Mesodermal cell (in vitro differentiated cells): Measurements from ENCODE around the gene ERN1.

ENCODE experiments used
- H3K27ac ChIP-seq: 2 replicates; pipeline ENCODE4 v1.7.0; 2013; ENCODE audit warnings: mild to moderate bottlenecking, low read depth, low read length, moderate library complexity; ENCODE audit not compliant: severe bottlenecking
- H3K36me3 ChIP-seq: 2 replicates; pipeline ENCODE4 v1.7.1; 2013; ENCODE audit warnings: mild to moderate bottlenecking, low read length, moderate library complexity; ENCODE audit not compliant: control insufficient read depth, insufficient read depth
- H3K4me1 ChIP-seq: one replicate; pipeline ENCODE4 v1.7.1; 2013; ENCODE audit warnings: mild to moderate bottlenecking, low read length; ENCODE audit not compliant: insufficient read depth, control insufficient read depth, poor library complexity, severe bottlenecking
- H3K4me3 ChIP-seq: 2 replicates; pipeline ENCODE4 v1.7.0; 2013; ENCODE audit warnings: low read length, control low read depth, mild to moderate bottlenecking; ENCODE audit not compliant: insufficient read depth, poor library complexity, severe bottlenecking; ENCODE audit errors: extremely low read depth
- H3K9me3 ChIP-seq: 2 replicates; pipeline ENCODE4 v1.7.1; 2013; ENCODE audit warnings: mild to moderate bottlenecking, low read length, moderate library complexity; ENCODE audit not compliant: control insufficient read depth
- WGBS, 2 experiments: methylation state at CpG; one replicate each; pipeline ENCODE4 v1.1.5; 2013; ENCODE audit warnings: missing lambda C conversion rate in 2 of 2; ENCODE audit not compliant: insufficient coverage in 2 of 2; 5-methylcytosine and 5-hydroxymethylcytosine counted together

The ERN1 gene

DNA sequence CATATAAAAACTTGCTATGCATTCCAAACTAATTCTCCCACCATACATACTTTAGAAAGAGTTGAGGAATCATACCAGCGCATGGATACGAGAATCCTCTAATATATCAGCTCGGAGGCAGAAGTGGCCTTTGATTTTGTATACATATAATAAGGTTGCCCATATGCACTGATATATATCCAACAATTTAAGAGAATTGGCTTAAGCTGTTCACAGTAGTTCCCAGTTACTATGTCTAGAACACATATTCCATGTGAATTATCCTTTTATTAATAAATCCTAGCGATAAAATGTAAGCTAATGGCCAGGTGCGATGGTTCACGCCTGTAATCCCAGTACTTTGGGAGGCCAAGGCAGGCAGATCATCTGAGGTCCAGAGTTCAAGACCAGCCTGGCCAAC, 19.3 kb upstream of the ERN1 start:
- Histone ChIP-seq H3K27ac (no peak overlapping the region), H3K9me3 (no peaks in the 10 kb centered on the region), H3K4me3 (no peak overlapping the region), H3K36me3 (peaks cover 36% of the 10 kb centered on the region), H3K4me1 (peaks cover 3% of the 10 kb centered on the region)
- 90% methylated on average over 2 of the region's 6 CpGs; no CpG with 5 or more reads in 1 of the 2 experiments for WGBS, 2 experiments

DNA sequence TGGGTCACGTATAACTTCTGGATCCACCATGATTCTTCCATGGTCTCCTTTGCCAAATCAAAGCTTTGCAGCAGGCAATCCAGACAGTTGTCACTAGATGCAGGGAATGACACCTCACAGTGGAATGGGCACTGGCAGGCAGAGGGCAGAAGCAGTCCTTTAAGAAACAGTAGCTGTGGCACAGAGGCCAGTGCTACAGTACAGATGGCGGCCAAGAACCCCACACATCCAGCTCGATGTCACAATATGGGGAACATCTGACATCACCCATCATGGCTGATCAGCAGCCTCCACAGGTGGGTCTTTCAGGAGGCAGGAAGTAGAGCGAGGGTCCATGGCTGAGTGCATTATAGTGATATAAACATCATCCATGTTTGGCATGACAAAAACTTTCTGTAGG, 18.8 kb upstream of the ERN1 start:
- Histone ChIP-seq H3K27ac (no peak overlapping the region), H3K4me3 (no peak overlapping the region), H3K4me1 (peaks cover 3% of the 10 kb centered on the region), H3K9me3 (no peaks in the 10 kb centered on the region), H3K36me3 (peaks cover 36% of the 10 kb centered on the region)
- WGBS, 2 experiments: 91 to 100% methylated on average over 3 to 4 of the region's 4 CpGs

GRCh38 chr17:64148017-64148631, 18.2 kb upstream of the ERN1 start:
- H3K4me1 ChIP-seq: peaks cover 3% of the 10 kb centered on the region
- H3K4me3 ChIP-seq: no peak overlapping the region
- 83 to 95% methylated on average over 4 to 6 of the region's 8 CpGs for WGBS, 2 experiments
- H3K36me3 ChIP-seq: peaks cover 36% of the 10 kb centered on the region
- H3K9me3 ChIP-seq: no peaks in the 10 kb centered on the region
- H3K27ac ChIP-seq: peak overlapping the region; percentile 8

GRCh38 chr17:64147110-64148016, 17.4 kb upstream of the ERN1 start:
- peaks cover 3% of the 10 kb centered on the region for H3K4me1 ChIP-seq
- peak overlapping the region; percentile 91 for H3K27ac ChIP-seq
- H3K36me3 ChIP-seq: peaks cover 32% of the 10 kb centered on the region
- peak overlapping the region; percentile 81 for H3K4me3 ChIP-seq
- 55 to 58% methylated on average over 4 to 8 of the region's 15 CpGs for WGBS, 2 experiments
- no peaks in the 10 kb centered on the region for H3K9me3 ChIP-seq

DNA sequence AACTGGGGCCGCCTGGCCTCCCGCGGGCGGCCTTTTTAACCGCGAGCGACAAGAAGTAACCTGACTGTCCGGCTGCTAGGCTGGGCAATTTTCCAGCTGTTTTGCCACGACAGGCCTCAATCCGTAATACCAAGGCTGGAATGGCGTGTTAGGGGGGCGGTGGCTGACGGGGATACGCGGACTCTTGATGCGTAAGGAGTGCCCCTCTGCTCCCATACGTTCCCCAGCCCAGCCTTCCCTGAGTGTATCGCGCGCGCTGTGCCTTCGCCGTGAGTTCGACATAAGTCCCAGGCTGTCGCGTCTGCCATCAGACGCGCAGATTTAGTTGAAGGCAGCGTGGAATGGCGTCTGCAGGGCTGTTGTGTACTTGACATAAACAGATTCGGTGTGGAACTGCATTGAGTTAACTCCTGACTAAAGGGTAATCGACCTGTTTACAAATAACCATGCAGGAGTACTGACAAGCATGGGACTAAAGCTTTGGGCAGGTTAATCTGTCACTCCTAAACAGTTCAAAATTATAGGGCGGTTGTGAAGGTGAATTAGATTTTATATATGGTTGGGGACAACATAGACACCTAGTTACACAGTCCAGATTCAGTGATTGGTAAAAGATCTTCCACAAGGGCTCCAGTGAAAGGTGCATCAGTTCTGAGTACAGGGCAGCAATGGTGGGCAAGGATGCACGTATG, 16.6 kb upstream of the ERN1 start:
- WGBS, 2 experiments: 1% methylated on average over 23 to 32 of the region's 34 CpGs
- Histone ChIP-seq H3K4me3 (peak overlapping the region; percentile 81), H3K4me1 (peaks cover 3% of the 10 kb centered on the region), H3K27ac (peak overlapping the region; percentile 91), H3K9me3 (no peaks in the 10 kb centered on the region), H3K36me3 (peaks cover 30% of the 10 kb centered on the region)

GRCh38 chr17:64145751-64146417, 15.9 kb upstream of the ERN1 start:
- peaks cover 28% of the 10 kb centered on the region for H3K36me3 ChIP-seq
- no peaks in the 10 kb centered on the region for H3K9me3 ChIP-seq
- H3K4me1 ChIP-seq: peaks cover 3% of the 10 kb centered on the region
- peak overlapping the region; percentile 81 for H3K4me3 ChIP-seq
- WGBS, 2 experiments: 1% methylated on average over 46 to 51 of the region's 51 CpGs
- peak overlapping the region; percentile 91 for H3K27ac ChIP-seq

- Histone ChIP-seq H3K27ac (peak overlapping the region; percentile 91), H3K36me3 (peaks cover 23% of the 10 kb centered on the region)
- WGBS, 2 experiments: 0% methylated on average over 6 to 10 of the region's 15 CpGs
Measured at GRCh38 chr17:64145375-64145750, 15.4 kb upstream of the ERN1 start.

GRCh38 chr17:64139542-64139941, 9.6 kb upstream of the ERN1 start:
- no peaks in the 10 kb centered on the region for H3K36me3 ChIP-seq
- H3K9me3 ChIP-seq: no peaks in the 10 kb centered on the region
- no peaks in the 10 kb centered on the region for H3K4me1 ChIP-seq
- no peak overlapping the region for H3K4me3 ChIP-seq
- 83 to 100% methylated on average over 1 to 2 of the region's 6 CpGs for WGBS, 2 experiments
- H3K27ac ChIP-seq: no peak overlapping the region

More at GRCh38 chr17:64145375-64145750, 15.4 kb upstream of the ERN1 start:
- H3K4me1 ChIP-seq: peaks cover 3% of the 10 kb centered on the region
- no peaks in the 10 kb centered on the region for H3K9me3 ChIP-seq
- H3K4me3 ChIP-seq: peak overlapping the region; percentile 81

- no peaks in the 10 kb centered on the region for H3K36me3 ChIP-seq
- no peaks in the 10 kb centered on the region for H3K4me1 ChIP-seq
- H3K4me3 ChIP-seq: no peak overlapping the region
- 100% methylated on average over 1 to 2 of the region's 2 CpGs for WGBS, 2 experiments
- no peak overlapping the region for H3K27ac ChIP-seq
- H3K9me3 ChIP-seq: no peaks in the 10 kb centered on the region
Measured at GRCh38 chr17:64138441-64138840, 8.5 kb upstream of the ERN1 start.

GRCh38 chr17:64135000-64135399, 5.1 kb upstream of the ERN1 start:
- WGBS, 2 experiments: 84% methylated on average over 4 of the region's 6 CpGs; no CpG with 5 or more reads in 1 of the 2 experiments
- H3K27ac ChIP-seq: no peak overlapping the region

More at GRCh38 chr17:64135000-64135399, 5.1 kb upstream of the ERN1 start:
- Histone ChIP-seq H3K4me1 (no peaks in the 10 kb centered on the region), H3K36me3 (no peaks in the 10 kb centered on the region), H3K9me3 (no peaks in the 10 kb centered on the region), H3K4me3 (no peak overlapping the region)
